Fibroblast of skin of left biceps (primary cell): ENCODE results near the gene RGS9.
"Not testable (repeated sequence)": the region's sequence is repeated elsewhere in the genome, so short reads cannot be mapped to it uniquely, and the experiment has no call there.

Source experiments
- DNase-seq, 2 experiments: peaks; one replicate each; pipeline ENCODE4 v3.0.0-alpha.2; 2013; ENCODE audit warnings: low read depth in 2 of 2

The RGS9 gene

GRCh38 chr17:65137021-65137939 lies at the start of gene RGS9:
RGS9 (plus strand) TSS chr17:65137370; CDS start chr17:65137541, 171 bp downstream.
- DNase-seq, result peak in 1 of 2 experiments; percentile 7

GRCh38 chr17:65088621-65089360 lies 48.4 kb upstream of the RGS9 start:
- no peak for DNase-seq

GRCh38 chr17:65092262-65092661 lies 44.9 kb upstream of the RGS9 start:
- no peak for DNase-seq

GRCh38 chr17:65092721-65093356 lies 44.3 kb upstream of the RGS9 start:
- not testable (repeated sequence) for DNase-seq

- no peak for DNase-seq
These were observed 43.2 kb upstream of the RGS9 start for GRCh38 chr17:65093930-65094329.

- no peak for DNase-seq
These were observed 41.7 kb upstream of the RGS9 start for GRCh38 chr17:65095465-65095864.

- DNase-seq, result not testable (repeated sequence)
These were observed 40.8 kb upstream of the RGS9 start for GRCh38 chr17:65096382-65096781.

- DNase-seq, result no peak
These were observed 40.1 kb upstream of the RGS9 start for GRCh38 chr17:65097110-65097509.

- DNase-seq, result no peak
These were observed 37.7 kb upstream of the RGS9 start for GRCh38 chr17:65099475-65099874.

- DNase-seq, result no peak
These were observed 37.2 kb upstream of the RGS9 start for GRCh38 chr17:65099941-65100315.

GRCh38 chr17:65100316-65101140 lies 36.6 kb upstream of the RGS9 start:
- DNase-seq, result no peak

GRCh38 chr17:65101371-65101770 lies 35.8 kb upstream of the RGS9 start:
- DNase-seq, result no peak

- DNase-seq, result no peak
These were observed 34.9 kb upstream of the RGS9 start for GRCh38 chr17:65102235-65102634.

GRCh38 chr17:65102788-65103187 lies 34.4 kb upstream of the RGS9 start:
- DNase-seq, result no peak

GRCh38 chr17:65103431-65103830 lies 33.7 kb upstream of the RGS9 start:
- no peak for DNase-seq

GRCh38 chr17:65103896-65104295 lies 33.3 kb upstream of the RGS9 start:
- DNase-seq, result no peak

GRCh38 chr17:65104541-65104940 lies 32.6 kb upstream of the RGS9 start:
- DNase-seq, result no peak

GRCh38 chr17:65104973-65105372 lies 32.2 kb upstream of the RGS9 start:
- DNase-seq, result no peak

GRCh38 chr17:65108152-65108551 lies 29.0 kb upstream of the RGS9 start:
- DNase-seq, result no peak

GRCh38 chr17:65109543-65109942 lies 27.6 kb upstream of the RGS9 start:
- no peak for DNase-seq

GRCh38 chr17:65109990-65110680 lies 27.0 kb upstream of the RGS9 start:
- DNase-seq, result no peak
